Body of pancreas (tissue), 4 donors: Measurements from ENCODE around the gene KLHL36. TPM values are rescaled to one million over a fixed set of nuclear protein-coding genes. Genes with fewer than 3 reads are reported as not detected.

ENCODE experiments used
- ATAC-seq: fragments of 150-250 bp; one replicate; pipeline ENCODE4 v1.9.1; 2016
- DNase-seq, 4 donors: peaks; one replicate each; pipeline ENCODE4 v3.0.0-alpha.2; 2019
- H3K27ac ChIP-seq, 4 donors: fragments of 200-600 bp; sonication (generic); 1 replicate in 3 of 4; 2 replicates in 1 of 4; pipeline versions ENCODE4 v1.5.1 to v1.6.1; 2016 to 2019; ENCODE audit warnings: mild to moderate bottlenecking in 1 of 4, mixed read lengths in 1 of 4, moderate library complexity in 1 of 4
- H3K27me3 ChIP-seq, 2 donors: fragments of 200-600 bp; sonication (generic); one replicate each; pipeline ENCODE4 v1.6.0; 2016; ENCODE audit warnings: mild to moderate bottlenecking in 1 of 2
- H3K36me3 ChIP-seq, 2 donors: fragments of 200-600 bp; sonication (generic); replicated peaks in 1 of 2; 2 replicates each; pipeline ENCODE4 v1.5.1; 2016; ENCODE audit warnings: low read depth in 2 of 2; ENCODE audit not compliant: insufficient read depth in 1 of 2
- H3K4me1 ChIP-seq: fragments of 200-600 bp; sonication (generic); one replicate; pipeline ENCODE4 v1.6.0; 2016
- H3K4me3 ChIP-seq, 2 donors: fragments of 200-600 bp; sonication (generic); 1 replicate in 1 of 2; 2 replicates in 1 of 2; pipeline ENCODE4 v1.5.1; 2016 to 2019
- H3K9me3 ChIP-seq, 3 donors: fragments of 200-600 bp; sonication (generic); 1 replicate in 2 of 3; 2 replicates in 1 of 3; pipeline ENCODE4 v1.5.1; 2016
- POLR2A ChIP-seq, 3 donors: fragments of 450-650 bp; IDR thresholded peaks; one replicate each; pipeline ENCODE4 v1.6.1; 2016; ENCODE audit warnings: antibody characterized with exemption in 3 of 3, mild to moderate bottlenecking in 2 of 3
- WGBS, 2 donors: methylation state at CpG; one replicate each; pipeline ENCODE4 v1.1.5; 2017; 5-methylcytosine and 5-hydroxymethylcytosine counted together
- intact Hi-C: fragments of 100-400 bp; cut with DNase I; formaldehyde crosslinking; loops from one replicate; pipeline ENCODE4 v1.15.1; 2023
- total RNA-seq, 2 donors: library from RNA; depleted of rRNA; stranded (reverse); fragments of >200 nt; gene quantifications; one replicate each; pipeline ENCODE4 v1.1.0, GENCODE V29; 2016
- TF ChIP-seq, protein P1 (sequence below), 7 experiments: fragments of 450-650 bp in 4 of 7; fragments of 200-600 bp in 3 of 7; sonication (generic) in 3 of 7; IDR thresholded peaks; one replicate each; pipeline ENCODE4 v1.5.1; 2016 to 2019; ENCODE audit warnings: antibody characterized with exemption in 7 of 7

KLHL36 gene
- total RNA-seq, 2 donors from 2014 or later = 39.7 to 50.8 TPM

DNA sequence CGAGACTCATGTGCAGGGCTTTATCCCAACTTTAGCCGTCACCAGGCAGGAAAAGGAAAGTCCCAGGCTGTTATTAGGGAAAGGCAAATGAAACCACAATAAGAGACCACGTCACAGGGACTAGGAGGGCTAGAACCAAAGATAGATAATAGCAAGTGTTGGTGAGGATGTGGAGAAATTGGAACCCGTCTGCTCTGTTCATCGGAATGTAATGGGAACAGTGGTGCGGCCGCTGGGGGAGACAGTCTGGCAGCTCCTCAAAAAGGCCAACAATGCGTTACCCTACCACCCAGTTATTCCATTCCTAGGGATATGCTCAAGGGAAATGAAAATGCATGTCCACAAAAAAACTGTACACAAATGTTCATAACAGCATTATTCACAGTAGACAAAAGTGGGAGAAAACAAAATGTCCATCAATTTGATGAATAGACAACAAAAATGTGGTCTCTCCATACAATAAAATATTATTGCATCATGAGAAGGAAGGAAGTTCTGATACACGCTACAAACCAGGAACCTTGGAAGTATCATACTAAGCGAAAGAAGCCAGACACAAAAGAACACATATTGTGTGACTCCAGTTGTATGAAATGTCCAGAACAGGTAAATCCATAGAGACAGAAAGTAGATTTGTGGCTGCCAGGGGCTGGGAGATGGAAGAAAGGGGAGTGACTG, 32.0 kb downstream of the KLHL36 start:
- Histone ChIP-seq H3K4me3 (no peak overlapping the region), H3K27me3 (no peaks in the 10 kb centered on the region), H3K27ac (no peak overlapping the region), H3K4me1 (no peaks in the 10 kb centered on the region), H3K9me3 (no peaks in the 10 kb centered on the region), H3K36me3 (no peaks in the 10 kb centered on the region)
- DNase-seq = no peak
- TF ChIP-seq POLR2A (IDR thresholded peaks at IDR 0.05) = no peak
- TF ChIP-seq, protein P1, sequence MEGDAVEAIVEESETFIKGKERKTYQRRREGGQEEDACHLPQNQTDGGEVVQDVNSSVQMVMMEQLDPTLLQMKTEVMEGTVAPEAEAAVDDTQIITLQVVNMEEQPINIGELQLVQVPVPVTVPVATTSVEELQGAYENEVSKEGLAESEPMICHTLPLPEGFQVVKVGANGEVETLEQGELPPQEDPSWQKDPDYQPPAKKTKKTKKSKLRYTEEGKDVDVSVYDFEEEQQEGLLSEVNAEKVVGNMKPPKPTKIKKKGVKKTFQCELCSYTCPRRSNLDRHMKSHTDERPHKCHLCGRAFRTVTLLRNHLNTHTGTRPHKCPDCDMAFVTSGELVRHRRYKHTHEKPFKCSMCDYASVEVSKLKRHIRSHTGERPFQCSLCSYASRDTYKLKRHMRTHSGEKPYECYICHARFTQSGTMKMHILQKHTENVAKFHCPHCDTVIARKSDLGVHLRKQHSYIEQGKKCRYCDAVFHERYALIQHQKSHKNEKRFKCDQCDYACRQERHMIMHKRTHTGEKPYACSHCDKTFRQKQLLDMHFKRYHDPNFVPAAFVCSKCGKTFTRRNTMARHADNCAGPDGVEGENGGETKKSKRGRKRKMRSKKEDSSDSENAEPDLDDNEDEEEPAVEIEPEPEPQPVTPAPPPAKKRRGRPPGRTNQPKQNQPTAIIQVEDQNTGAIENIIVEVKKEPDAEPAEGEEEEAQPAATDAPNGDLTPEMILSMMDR (IDR thresholded peaks at IDR 0.05) = no peak
- 83 to 85% methylated on average over 10 of the region's 10 CpGs for WGBS, 2 donors
- intact Hi-C loops = no loop called here
- ATAC-seq = no peak

DNA sequence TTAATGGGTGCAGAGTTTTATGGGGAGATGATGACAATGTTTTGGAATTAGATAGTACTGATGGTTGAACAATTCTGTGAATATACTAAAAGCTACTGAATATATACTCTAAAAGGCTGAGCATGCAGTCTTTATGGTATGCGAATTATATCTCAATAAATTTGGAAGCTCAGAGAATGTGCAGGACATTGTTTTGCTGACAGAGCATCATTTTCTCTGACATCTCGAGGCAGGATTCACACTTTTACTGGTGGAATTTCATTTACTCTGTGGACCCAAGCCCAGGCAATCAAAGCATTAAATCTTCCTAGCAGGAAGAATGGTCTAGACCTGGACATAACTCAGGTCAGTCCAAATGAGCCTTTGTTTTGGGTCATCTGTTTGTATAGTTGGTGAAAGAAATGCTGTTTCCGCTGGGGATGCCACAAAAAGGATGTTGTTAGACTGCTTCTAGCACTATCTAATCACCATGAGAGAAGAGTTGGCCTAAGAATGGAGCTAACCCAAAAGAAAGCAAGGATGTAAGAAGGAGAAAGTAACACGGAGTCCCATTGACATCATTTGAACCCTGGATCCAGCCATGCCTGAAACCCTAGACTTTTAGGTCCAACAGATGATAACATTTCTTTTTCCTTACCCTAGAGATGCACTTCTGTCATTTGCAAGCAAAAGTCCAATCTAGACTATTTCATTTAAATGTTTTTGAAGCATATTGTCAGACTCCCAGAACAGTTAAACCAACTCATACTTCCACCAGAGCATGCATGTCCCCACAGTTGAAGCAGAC, 32.7 kb downstream of the KLHL36 start:
- intact Hi-C loops = no loop called here
- no peak for DNase-seq
- Histone ChIP-seq H3K9me3 (no peaks in the 10 kb centered on the region), H3K36me3 (no peaks in the 10 kb centered on the region), H3K27ac (no peak overlapping the region), H3K4me1 (no peaks in the 10 kb centered on the region), H3K4me3 (no peak overlapping the region), H3K27me3 (no peaks in the 10 kb centered on the region)
- ATAC-seq = no peak
- TF ChIP-seq, protein P1 (IDR thresholded peaks at IDR 0.05) = no peak
- no peak for TF ChIP-seq POLR2A (IDR thresholded peaks at IDR 0.05)
- WGBS, 2 donors = 85 to 88% methylated on average over 4 of the region's 4 CpGs

DNA sequence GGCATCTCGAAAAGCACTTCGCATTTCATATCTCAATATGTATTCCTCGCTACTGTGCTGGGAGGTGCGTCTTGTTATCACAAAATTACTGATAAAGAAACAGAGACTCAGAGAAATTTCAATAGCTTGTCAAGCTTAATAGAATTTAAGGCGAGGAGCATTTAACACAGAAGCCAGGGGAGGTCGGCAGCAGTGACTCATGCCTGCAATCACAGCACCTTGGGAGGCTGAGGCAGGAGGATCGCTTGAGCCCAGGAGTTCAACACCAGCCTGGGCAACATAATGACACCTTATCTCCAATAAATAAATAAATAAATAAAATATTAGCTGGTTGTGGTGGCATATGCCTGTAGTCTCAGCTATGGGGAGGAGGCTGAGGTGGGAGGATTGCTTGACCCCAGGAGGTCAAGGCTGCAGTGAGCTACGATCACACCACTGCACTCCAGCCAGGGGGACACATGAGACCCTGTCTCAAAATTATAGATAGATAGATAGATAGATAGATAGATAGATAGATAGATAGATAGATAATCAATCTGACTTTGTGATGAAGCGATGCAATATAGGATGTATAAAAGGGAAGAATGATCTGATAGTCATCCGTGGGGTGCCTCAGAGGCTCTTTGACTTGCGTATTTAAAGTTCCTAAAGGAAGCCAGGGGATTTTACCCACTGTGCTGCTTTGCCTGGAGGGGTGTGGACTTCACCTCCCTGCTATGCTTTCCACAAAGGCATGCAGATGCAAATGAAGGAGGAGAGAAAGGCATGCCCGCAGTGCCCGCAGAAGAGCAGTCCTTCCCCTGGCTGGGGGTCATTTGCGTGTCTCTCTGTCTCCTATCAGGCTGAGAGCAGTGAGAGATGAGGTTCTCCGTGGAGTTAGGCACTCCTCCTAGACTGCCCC, 35.6 kb downstream of the KLHL36 start:
- Histone ChIP-seq H3K27me3 (no peaks in the 10 kb centered on the region), H3K4me1 (no peaks in the 10 kb centered on the region), H3K27ac (no peak overlapping the region), H3K9me3 (no peaks in the 10 kb centered on the region), H3K36me3 (no peaks in the 10 kb centered on the region), H3K4me3 (no peak overlapping the region)
- DNase-seq (no peak), ATAC-seq (no peak)
- intact Hi-C loops = no loop called here
- WGBS, 2 donors = 55 to 58% methylated on average over 15 of the region's 15 CpGs
- no peak for TF ChIP-seq POLR2A (IDR thresholded peaks at IDR 0.05)
- TF ChIP-seq, protein P1 (IDR thresholded peaks at IDR 0.05) = no peak

DNA sequence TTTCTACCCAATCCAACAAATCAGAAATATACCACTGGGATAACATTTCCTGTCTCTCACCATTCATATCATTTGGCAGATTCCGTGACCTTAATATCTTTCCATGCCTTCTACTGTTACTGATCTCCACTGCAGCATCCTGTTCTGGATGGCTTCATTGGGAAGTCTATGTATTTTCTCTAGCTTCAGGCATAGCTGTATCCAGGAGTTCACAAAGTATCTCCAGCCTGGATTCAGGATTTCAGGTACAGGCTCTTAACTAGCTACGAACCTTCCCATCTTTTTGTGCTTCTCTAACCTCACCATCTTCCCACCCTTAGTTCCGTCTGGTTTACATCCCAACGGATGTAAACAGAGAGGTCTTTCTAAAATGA, 36.3 kb downstream of the KLHL36 start:
- no peaks in the 10 kb centered on the region for H3K9me3 ChIP-seq
- no peaks in the 10 kb centered on the region for H3K36me3 ChIP-seq
- no peak overlapping the region for H3K4me3 ChIP-seq
- 84 to 88% methylated on average over 4 of the region's 4 CpGs for WGBS, 2 donors
- H3K27ac ChIP-seq = no peak overlapping the region
- DNase-seq (no peak), ATAC-seq (no peak)
- H3K27me3 ChIP-seq = no peaks in the 10 kb centered on the region
- intact Hi-C loops = no loop called here
- no peak for TF ChIP-seq POLR2A (IDR thresholded peaks at IDR 0.05)
- TF ChIP-seq, protein P1 (IDR thresholded peaks at IDR 0.05) = no peak
- H3K4me1 ChIP-seq = no peaks in the 10 kb centered on the region
